ENCODE data around the gene LRRIQ1.

DNA sequence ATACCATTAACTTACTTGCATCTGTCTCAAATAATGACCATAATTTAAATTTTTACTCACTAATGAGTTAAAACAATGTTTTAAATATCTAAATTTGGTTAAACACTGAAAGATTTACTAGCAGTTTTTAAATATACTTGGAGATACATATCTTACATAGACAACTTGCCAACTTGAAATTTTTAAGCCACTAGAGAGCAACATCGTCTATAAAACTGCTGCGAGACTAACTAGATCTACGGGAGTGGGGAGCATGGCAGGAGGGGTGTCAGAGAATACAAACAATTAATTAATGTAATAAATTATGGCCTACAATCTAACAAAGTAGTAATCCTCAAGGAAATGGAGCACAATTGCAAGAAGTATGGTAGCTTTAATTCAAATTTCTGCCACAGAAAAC lies 120.4 kb downstream of the LRRIQ1 start:
- TF ChIP-seq, protein P1, sequence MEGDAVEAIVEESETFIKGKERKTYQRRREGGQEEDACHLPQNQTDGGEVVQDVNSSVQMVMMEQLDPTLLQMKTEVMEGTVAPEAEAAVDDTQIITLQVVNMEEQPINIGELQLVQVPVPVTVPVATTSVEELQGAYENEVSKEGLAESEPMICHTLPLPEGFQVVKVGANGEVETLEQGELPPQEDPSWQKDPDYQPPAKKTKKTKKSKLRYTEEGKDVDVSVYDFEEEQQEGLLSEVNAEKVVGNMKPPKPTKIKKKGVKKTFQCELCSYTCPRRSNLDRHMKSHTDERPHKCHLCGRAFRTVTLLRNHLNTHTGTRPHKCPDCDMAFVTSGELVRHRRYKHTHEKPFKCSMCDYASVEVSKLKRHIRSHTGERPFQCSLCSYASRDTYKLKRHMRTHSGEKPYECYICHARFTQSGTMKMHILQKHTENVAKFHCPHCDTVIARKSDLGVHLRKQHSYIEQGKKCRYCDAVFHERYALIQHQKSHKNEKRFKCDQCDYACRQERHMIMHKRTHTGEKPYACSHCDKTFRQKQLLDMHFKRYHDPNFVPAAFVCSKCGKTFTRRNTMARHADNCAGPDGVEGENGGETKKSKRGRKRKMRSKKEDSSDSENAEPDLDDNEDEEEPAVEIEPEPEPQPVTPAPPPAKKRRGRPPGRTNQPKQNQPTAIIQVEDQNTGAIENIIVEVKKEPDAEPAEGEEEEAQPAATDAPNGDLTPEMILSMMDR (IDR thresholded peaks at IDR 0.05) = no peak
- TF ChIP-seq EZH2 (IDR thresholded peaks at IDR 0.05; ENCODE audit: borderline replicate concordance, insufficient read depth, low read depth, low read length, poor library complexity, severe bottlenecking) = no peak
